Kidney (tissue), 14 donors: ENCODE data around the gene AMH. TPM values are rescaled to one million over a fixed set of nuclear protein-coding genes. Genes with fewer than 3 reads are reported as not detected.

ENCODE experiments used
- DNase-seq, 5 donors: peaks; one replicate each; pipeline ENCODE4 v3.0.0-alpha.2; 2013 to 2020
- FAIRE-seq: peaks from 2 replicates; lab custom pipeline; 2012; peaks lifted over from hg19 to GRCh38; lab: Jason Lieb, UNC
- H3K27ac ChIP-seq, 2 donors: one replicate each; pipeline ENCODE4 v1.7.0; 2013; ENCODE audit warnings: low read depth in 2 of 2, low read length in 2 of 2, inconsistent platforms in 1 of 2
- H3K27me3 ChIP-seq: one replicate; pipeline ENCODE4 v1.7.1; 2013; ENCODE audit warnings: low read length, inconsistent platforms; ENCODE audit not compliant: control insufficient read depth, insufficient read depth
- H3K36me3 ChIP-seq, 3 donors: one replicate each; pipeline versions ENCODE4 v1.7.0 to v1.7.1; 2013; ENCODE audit warnings: low read length in 3 of 3, control low read depth in 1 of 3, inconsistent platforms in 1 of 3; ENCODE audit not compliant: insufficient read depth in 3 of 3, control insufficient read depth in 2 of 3
- H3K4me1 ChIP-seq, 3 donors: one replicate each; pipeline versions ENCODE4 v1.7.0 to v1.7.1; 2013; ENCODE audit warnings: low read length in 3 of 3, inconsistent platforms in 1 of 3, low read depth in 1 of 3; ENCODE audit not compliant: control insufficient read depth in 2 of 3, insufficient read depth in 2 of 3
- H3K4me3 ChIP-seq, 3 donors: one replicate each; pipeline versions ENCODE4 v1.7.0 to v1.8.1; 2013; ENCODE audit warnings: low read length in 3 of 3, control low read depth in 1 of 3, inconsistent platforms in 1 of 3
- H3K9ac ChIP-seq, 3 donors: one replicate each; pipeline versions ENCODE4 v1.7.0 to v1.7.1; 2013; ENCODE audit warnings: low read length in 3 of 3, control low read depth in 1 of 3, inconsistent platforms in 1 of 3
- H3K9me3 ChIP-seq, 3 donors: one replicate each; pipeline versions ENCODE4 v1.7.0 to v1.7.1; 2013; ENCODE audit warnings: low read length in 3 of 3, control low read depth in 1 of 3, inconsistent platforms in 1 of 3; ENCODE audit not compliant: control insufficient read depth in 2 of 3, insufficient read depth in 1 of 3
- CTCF ChIP-seq: IDR thresholded peaks from 3 replicates; pipeline ENCODE4 v1.5.1; 2012; ENCODE audit warnings: mild to moderate bottlenecking, moderate library complexity, borderline replicate concordance; ENCODE audit not compliant: insufficient read depth; ENCODE audit errors: extremely low read depth
- intact Hi-C: fragments of 100-400 bp; cut with DNase I; formaldehyde crosslinking; loops from one replicate; pipeline ENCODE4 v1.11.1; 2022
- polyA plus RNA-seq: library from polyadenylated mRNA; stranded (reverse); fragments of 350-450 nt; fragmentation: Illumina TruSeq; extraction: RNeasy Lipid Tissue Mini Kit (QIAGEN cat#74804); gene quantifications from one replicate; pipeline ENCODE4 v1.2.3, GENCODE V29; 2014; ENCODE audit warnings: low read depth, low replicate concordance; ENCODE audit not compliant: insufficient read depth
- total RNA-seq: library from RNA; stranded (reverse); fragmentation: NEBNext Ultra II Directional; extraction: Animal tissue kit (Norgen Biotek cat#: 25700); gene quantifications from one replicate; pipeline ENCODE4 v1.2.1, GENCODE V29; 2021
- donor health status: control.
- donor health status: control.
- donor health status: control.
- donor health status: control.
- donor health status: control.
- donor health status: DM: yes; HTN: yes; CAD: no.
- donor health status: Normal renal cell carcinoma (clear cell type).

The AMH gene
- total and polyA plus RNA-seq, 2 donors from 2014 or later = 0.60 to 1.0 TPM

- no peak for TF ChIP-seq CTCF
- H3K27ac ChIP-seq = no peak overlapping the region
- no peaks in the 10 kb centered on the region for H3K9me3 ChIP-seq
- peaks cover 0 to 15% (median 6%) of the 10 kb centered on the region in 3 donors for H3K36me3 ChIP-seq
- FAIRE-seq (no peak), DNase-seq (no peak)
- no peak overlapping the region for H3K9ac ChIP-seq
- no peak overlapping the region for H3K4me3 ChIP-seq
- no peaks in the 10 kb centered on the region for H3K27me3 ChIP-seq
- intact Hi-C loops = no loop called here
- H3K4me1 ChIP-seq = peaks cover 0 to 4% (median 0%) of the 10 kb centered on the region in 3 donors
Measured at GRCh38 chr19:2221250-2221831, 27.8 kb upstream of the AMH start.

- intact Hi-C loops = no loop called here
- no peak for TF ChIP-seq CTCF
- Histone ChIP-seq H3K36me3 (peaks cover 0 to 9% (median 6%) of the 10 kb centered on the region in 3 donors), H3K4me3 (no peak overlapping the region), H3K9me3 (no peaks in the 10 kb centered on the region), H3K4me1 (peaks cover 0 to 4% (median 0%) of the 10 kb centered on the region in 3 donors), H3K27ac (no peak overlapping the region), H3K27me3 (no peaks in the 10 kb centered on the region), H3K9ac (no peak overlapping the region)
- no peak for DNase-seq
- no peak for FAIRE-seq
Measured at GRCh38 chr19:2221918-2222317, 27.2 kb upstream of the AMH start.

- Histone ChIP-seq H3K9ac (no peak overlapping the region), H3K27me3 (no peaks in the 10 kb centered on the region), H3K27ac (no peak overlapping the region), H3K9me3 (no peaks in the 10 kb centered on the region), H3K4me3 (no peak overlapping the region), H3K4me1 (peaks cover 0 to 4% (median 0%) of the 10 kb centered on the region in 3 donors), H3K36me3 (peaks cover 0 to 6% (median 2%) of the 10 kb centered on the region in 3 donors)
- FAIRE-seq (no peak), DNase-seq (no peak)
- intact Hi-C loops = no loop called here
- TF ChIP-seq CTCF = no peak
Measured at GRCh38 chr19:2223391-2223790, 25.7 kb upstream of the AMH start.
